RPMI8226 (cell line): Measurements from ENCODE around the gene VCL.

Experiments
- DNase-seq: peaks from one replicate; pipeline ENCODE4 v3.0.0-alpha.2; 2015

The VCL gene

DNA sequence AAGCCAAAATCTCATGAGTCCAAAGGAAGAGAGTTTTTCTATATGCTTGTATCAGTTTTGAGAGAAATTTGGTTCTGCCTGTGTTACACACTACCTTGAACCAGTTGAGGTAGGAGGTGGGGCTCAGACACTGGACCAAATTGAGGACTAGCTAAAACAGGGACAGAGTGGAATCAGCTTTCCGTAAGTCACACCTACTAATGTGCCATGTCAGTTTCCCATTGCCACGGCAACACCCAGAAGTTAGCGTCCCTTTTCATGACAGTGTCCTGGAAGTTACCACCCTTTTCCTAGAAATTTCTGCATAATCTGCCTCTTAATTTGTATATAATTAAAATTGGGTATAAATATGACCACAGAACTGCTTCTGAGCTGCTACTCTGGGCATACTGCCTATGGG, 162.1 kb downstream of the VCL start:
- no peak for DNase-seq

GRCh38 chr10:74163319-74164068, 165.6 kb downstream of the VCL start:
- no peak for DNase-seq

DNA sequence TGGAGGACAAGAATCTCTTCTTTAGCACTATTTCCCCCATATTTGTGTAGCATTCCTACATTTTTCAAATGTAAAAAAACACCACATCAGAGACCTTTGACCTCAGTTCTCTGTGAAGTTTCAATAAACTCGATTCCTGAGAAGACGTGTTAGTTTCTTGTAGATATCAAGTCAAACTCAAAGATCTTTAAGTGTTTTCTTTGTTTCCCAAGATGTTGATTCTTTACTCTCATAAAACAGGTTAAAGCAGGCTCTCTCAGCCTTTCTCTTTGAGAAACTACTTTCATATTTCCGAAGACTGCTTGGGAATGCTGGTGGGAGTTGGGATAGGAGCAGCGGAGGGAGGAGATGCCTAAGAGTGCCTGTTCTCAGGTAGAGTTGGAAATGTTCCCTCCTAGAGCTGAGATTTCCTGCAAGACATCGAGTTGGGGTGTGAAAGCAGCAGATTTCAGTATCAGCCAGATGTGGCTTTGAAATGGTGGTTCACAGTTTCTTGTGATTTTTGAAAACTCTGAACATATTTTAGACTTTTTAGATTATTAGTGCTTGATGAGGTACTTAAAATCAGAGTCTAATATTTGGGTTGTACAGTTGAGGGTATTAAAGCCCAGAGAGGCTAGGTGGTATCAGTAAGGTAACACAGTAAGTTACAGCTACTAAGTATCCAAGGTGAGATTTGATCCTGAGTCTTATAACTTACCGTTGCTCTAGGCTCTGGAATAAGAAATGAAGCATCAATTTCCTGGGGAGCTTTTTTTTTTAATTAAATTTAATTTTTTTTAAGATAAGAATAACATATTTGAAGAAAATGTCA, 167.0 kb downstream of the VCL start:
- no peak for DNase-seq

DNA sequence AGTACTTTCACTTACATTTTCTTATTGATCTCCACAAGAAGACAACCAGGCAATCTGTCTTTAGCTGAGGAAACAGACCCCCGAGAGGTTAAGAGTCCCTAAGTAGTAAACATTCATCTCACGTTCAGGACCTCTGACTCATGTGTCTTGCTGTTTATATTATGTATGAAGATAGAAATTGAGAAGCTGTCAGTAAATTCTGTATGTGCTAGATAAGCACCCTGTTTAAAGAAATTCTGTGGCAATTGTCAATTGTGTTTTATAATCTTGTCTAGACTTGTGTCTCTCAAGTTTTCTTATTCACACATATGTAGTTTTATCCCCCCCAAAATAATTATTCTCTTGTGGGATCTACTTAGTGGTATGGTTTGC, 167.6 kb downstream of the VCL start:
- DNase-seq, result no peak

DNA sequence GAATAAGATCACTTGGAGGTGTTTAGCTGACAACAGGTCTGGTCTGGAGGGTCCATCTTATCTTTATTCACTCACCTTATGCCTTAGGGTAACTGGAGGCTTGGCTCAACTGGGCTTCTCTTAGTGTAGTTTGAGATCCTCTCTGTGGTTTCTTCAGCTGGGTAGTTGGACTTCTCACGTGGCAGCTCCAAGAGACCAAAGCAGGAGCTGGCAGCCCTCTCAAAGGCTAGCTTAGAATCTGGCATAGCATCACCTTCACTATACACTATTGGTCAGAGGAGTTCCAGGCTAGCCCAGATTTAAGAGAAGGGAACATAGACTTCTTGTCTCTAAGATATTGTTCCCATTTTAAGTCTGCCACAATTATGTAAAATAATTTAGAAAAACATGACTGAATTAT, 169.5 kb downstream of the VCL start:
- DNase-seq, result peak; percentile 46
